NCI-H526 treated with DMSO at 0.1 percent for 48 hours (cell line): Measurements from ENCODE around the gene HRAS.

ENCODE experiments used
- DNase-seq: peaks from one replicate; lab custom pipeline; 2025; lab: John Stamatoyannopoulos, UW

Gene HRAS

GRCh38 chr11:494761-495536 is 40.4 kb downstream of the HRAS start:
- no peak for DNase-seq

- no peak for DNase-seq
These were observed 42.7 kb downstream of the HRAS start for GRCh38 chr11:492427-493226.

GRCh38 chr11:491358-491757 is 44.0 kb downstream of the HRAS start:
- DNase-seq: no peak

GRCh38 chr11:490930-491260 is 44.5 kb downstream of the HRAS start:
- no peak for DNase-seq

- no peak for DNase-seq
These were observed 45.0 kb downstream of the HRAS start for GRCh38 chr11:490186-490929.

- no peak for DNase-seq
These were observed 45.7 kb downstream of the HRAS start for GRCh38 chr11:489610-490185.

- DNase-seq: no peak
These were observed 46.4 kb downstream of the HRAS start for GRCh38 chr11:488992-489391.

GRCh38 chr11:488579-488978 is 46.8 kb downstream of the HRAS start:
- no peak for DNase-seq

GRCh38 chr11:488062-488461 is 47.3 kb downstream of the HRAS start:
- no peak for DNase-seq

- no peak for DNase-seq
These were observed 47.8 kb downstream of the HRAS start for GRCh38 chr11:487571-488021.

- no peak for DNase-seq
These were observed 49.2 kb downstream of the HRAS start for GRCh38 chr11:486189-486588.

- DNase-seq: no peak
These were observed 50.8 kb downstream of the HRAS start for GRCh38 chr11:484616-485015.
